B cell (primary cell): ENCODE results near the gene GMEB2. TPM values are rescaled to one million over a fixed set of nuclear protein-coding genes. Genes with fewer than 3 reads are reported as not detected.

ENCODE experiments used
- ATAC-seq: fragments of 200-7000 bp; cut with Tn5 transposase; one replicate; pipeline ENCODE4 v1.10.0; 2021; ENCODE audit warnings: low read depth, mild to moderate bottlenecking, moderate number of reproducible peaks, moderate library complexity
- CTCF ChIA-PET: fragments of 350-600 bp; sonication (Branson Sonifier 250); formaldehyde crosslinking; loops from one replicate; lab custom pipeline; 2021; ENCODE audit warnings: antibody characterized with exemption, inconsistent platforms; lab: Charles Lee
- POLR2A ChIA-PET: fragments of 350-600 bp; sonication (Branson Sonifier 250); formaldehyde crosslinking; loops from one replicate; lab custom pipeline; 2021; ENCODE audit warnings: antibody characterized with exemption; lab: Charles Lee
- DNase-seq: peaks from one replicate; pipeline ENCODE4 v3.0.0; 2013
- H2AFZ ChIP-seq: 2 replicates; pipeline ENCODE4 v1.6.1; 2012; ENCODE audit warnings: mild to moderate bottlenecking, low read depth, low read length; ENCODE audit not compliant: insufficient read depth, poor library complexity, severe bottlenecking
- H3K27ac ChIP-seq, 2 donors: 1 replicate in 1 of 2; 2 replicates in 1 of 2; pipeline ENCODE4 v1.5.1; 2012 to 2013; ENCODE audit warnings: low read length in 2 of 2, mild to moderate bottlenecking in 2 of 2, moderate library complexity in 1 of 2
- H3K27me3 ChIP-seq, 4 experiments: fragments of 200-600 bp in 1 of 4; sonication (generic) in 1 of 4; replicated peaks in 1 of 4; 1 replicate in 2 of 4; 2 replicates in 2 of 4; pipeline versions ENCODE4 v1.6.1 to v1.7.0; 2013 to 2016; ENCODE audit warnings: low read length in 3 of 4, mild to moderate bottlenecking in 2 of 4, mixed read lengths in 1 of 4, moderate library complexity in 1 of 4; ENCODE audit not compliant: insufficient read depth in 4 of 4, control insufficient read depth in 3 of 4; ENCODE audit errors: control extremely low read depth in 1 of 4
- H3K36me3 ChIP-seq, 2 experiments: replicated peaks in 1 of 2; 1 replicate in 1 of 2; 2 replicates in 1 of 2; pipeline versions ENCODE4 v1.6.1 to v1.7.1; 2013; ENCODE audit warnings: low read length in 1 of 2; ENCODE audit not compliant: insufficient read depth in 2 of 2, control insufficient read depth in 1 of 2; ENCODE audit errors: control extremely low read depth in 1 of 2, extremely low read depth in 1 of 2
- H3K4me1 ChIP-seq, 2 donors: fragments of 200-600 bp in 1 of 2; sonication (generic) in 1 of 2; 1 replicate in 1 of 2; 2 replicates in 1 of 2; pipeline versions ENCODE4 v1.5.1 to v1.6.1; 2013 to 2017; ENCODE audit warnings: low read length in 2 of 2; ENCODE audit not compliant: control insufficient read depth in 2 of 2, insufficient read depth in 2 of 2
- H3K4me2 ChIP-seq: replicated peaks from 2 replicates; pipeline ENCODE3; 2012; ENCODE audit warnings: mild to moderate bottlenecking, low read depth, low read length; ENCODE audit not compliant: poor library complexity, severe bottlenecking
- H3K4me3 ChIP-seq, 5 experiments: fragments of 200-600 bp in 1 of 5; sonication (generic) in 1 of 5; 1 replicate in 3 of 5; 2 replicates in 2 of 5; pipeline versions ENCODE4 v1.5.1 to v1.7.0; 2011 to 2016; ENCODE audit warnings: low read length in 4 of 5, mild to moderate bottlenecking in 4 of 5, low read depth in 2 of 5, control low read depth in 1 of 5, moderate library complexity in 1 of 5; ENCODE audit not compliant: insufficient read depth in 1 of 5; ENCODE audit errors: control extremely low read depth in 1 of 5, extremely low read depth in 1 of 5
- H3K79me2 ChIP-seq: fragments of 200-600 bp; sonication (generic); one replicate; pipeline ENCODE4 v1.6.0; 2016; ENCODE audit warnings: low read length; ENCODE audit not compliant: control insufficient read depth, insufficient read depth
- H3K9ac ChIP-seq: fragments of 200-600 bp; sonication (generic); 2 replicates; pipeline ENCODE4 v1.6.1; 2017; ENCODE audit warnings: mild to moderate bottlenecking, low read length, moderate library complexity
- H3K9me3 ChIP-seq, 3 donors: one replicate each; pipeline versions ENCODE4 v1.6.1 to v1.7.1; 2013; ENCODE audit warnings: low read length in 2 of 3; ENCODE audit not compliant: control insufficient read depth in 2 of 3, insufficient read depth in 1 of 3; ENCODE audit errors: control extremely low read depth in 1 of 3
- H4K20me1 ChIP-seq: 2 replicates; pipeline ENCODE4 v1.6.0; 2012; ENCODE audit warnings: mild to moderate bottlenecking, low read length; ENCODE audit not compliant: insufficient read depth, control insufficient read depth, poor library complexity, severe bottlenecking
- H3K27ac Mint-ChIP-seq: one replicate; pipeline ENCODE4 v1.8.0; 2021; ENCODE audit warnings: mixed read lengths
- H3K27me3 Mint-ChIP-seq: one replicate; pipeline ENCODE4 v1.8.0; 2021; ENCODE audit warnings: mixed read lengths
- H3K4me1 Mint-ChIP-seq: one replicate; pipeline ENCODE4 v1.8.0; 2021; ENCODE audit warnings: mixed read lengths
- H3K4me3 Mint-ChIP-seq: one replicate; pipeline ENCODE4 v1.8.0; 2021; ENCODE audit warnings: mixed read lengths
- H3K9me3 Mint-ChIP-seq: one replicate; pipeline ENCODE4 v1.8.0; 2022; ENCODE audit warnings: mixed read lengths; ENCODE audit not compliant: insufficient read depth
- EZH2 ChIP-seq: IDR thresholded peaks from 2 replicates; pipeline ENCODE4 v1.6.1; 2012; ENCODE audit warnings: borderline replicate concordance, low read depth, mild to moderate bottlenecking, moderate library complexity, low read length; ENCODE audit not compliant: insufficient read depth, poor library complexity, severe bottlenecking
- WGBS: methylation state at CpG from one replicate; pipeline ENCODE4 v1.1.5; 2013; ENCODE audit warnings: missing lambda C conversion rate; ENCODE audit not compliant: insufficient coverage; 5-methylcytosine and 5-hydroxymethylcytosine counted together
- intact Hi-C: fragments of 100-400 bp; cut with micrococcal nuclease; formaldehyde crosslinking; loops from one replicate; pipeline ENCODE4 v1.10.0; 2022
- polyA plus RNA-seq: library from polyadenylated mRNA; depleted of rRNA; stranded (reverse); fragments of >200 nt; gene quantifications from 2 replicates; pipeline ENCODE4 v1.2.3, GENCODE V29; 2012
- total RNA-seq, 2 donors: library from RNA; stranded (reverse); fragments of 120-200 nt in 1 of 2; gene quantifications; 1 replicate in 1 of 2; 2 replicates in 1 of 2; pipeline versions ENCODE4 v1.2.3 to v1.2.4, GENCODE V29; 2013 to 2022
- TF ChIP-seq, protein P1 (sequence below): fragments of 200-600 bp; IDR thresholded peaks from one replicate; pipeline ENCODE4 v1.8.0; 2022; ENCODE audit warnings: antibody characterized with exemption, mild to moderate bottlenecking

Gene GMEB2
- total and polyA plus RNA-seq, 2 donors (not counting 1 experiment from before 2014, with no cell fraction given) = 17.7 to 24.5 TPM

DNA sequence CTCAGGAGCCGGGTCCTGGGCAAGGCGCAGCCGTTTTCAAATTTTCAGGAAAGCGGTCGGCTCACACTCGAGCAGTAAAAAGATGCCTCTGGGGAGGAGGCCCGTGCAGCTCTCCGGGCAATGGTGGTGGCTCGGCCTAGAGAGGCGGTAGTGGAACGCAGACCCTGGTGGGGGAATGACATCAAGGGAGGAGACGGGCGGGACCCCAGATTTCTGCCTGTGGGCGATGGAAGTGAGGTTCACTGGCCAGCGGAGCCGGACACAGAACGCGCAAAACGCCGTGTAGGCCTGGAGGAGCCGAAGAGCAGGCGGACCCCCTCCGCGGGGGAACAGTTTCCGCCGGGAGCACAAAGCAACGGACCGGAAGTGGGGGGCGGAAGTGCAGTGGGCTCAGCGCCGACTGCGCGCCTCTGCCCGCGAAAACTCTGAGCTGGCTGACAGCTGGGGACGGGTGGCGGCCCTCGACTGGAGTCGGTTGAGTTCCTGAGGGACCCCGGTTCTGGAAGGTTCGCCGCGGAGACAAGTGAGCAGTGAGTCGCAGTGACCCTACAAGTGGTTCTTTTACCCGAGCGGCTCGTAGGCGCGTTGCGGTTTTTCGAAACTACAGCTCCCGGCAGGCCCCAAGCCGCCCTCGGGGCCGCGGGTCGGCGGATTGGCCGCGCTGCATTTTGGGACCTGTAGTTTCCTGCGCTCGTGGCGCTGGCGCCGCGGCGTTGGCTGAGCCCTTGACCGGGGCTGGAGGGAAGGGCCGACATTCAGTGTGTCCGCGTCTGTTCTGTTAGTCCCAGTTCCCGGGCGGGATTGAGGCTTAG lies 31.2 kb upstream of the GMEB2 start, which contains the start of gene RTEL1:
Gene RTEL1 (plus strand): TSS at position 376 of the 812 bp plus-strand sequence. CDS start 1,091 bp downstream, outside the sequence.
- CTCF ChIA-PET = interaction anchor here (0.9 to 2.4 kb wide), 10 partner anchors 16 to 315 kb away, joined by 3 to 17 read pairs (median 3); partner anchors contain the start of genes ARFRP1, GMEB2, PTK6 and ZGPAT
- no peaks in the 10 kb centered on the region for H4K20me1 ChIP-seq
- TF ChIP-seq, protein P1, sequence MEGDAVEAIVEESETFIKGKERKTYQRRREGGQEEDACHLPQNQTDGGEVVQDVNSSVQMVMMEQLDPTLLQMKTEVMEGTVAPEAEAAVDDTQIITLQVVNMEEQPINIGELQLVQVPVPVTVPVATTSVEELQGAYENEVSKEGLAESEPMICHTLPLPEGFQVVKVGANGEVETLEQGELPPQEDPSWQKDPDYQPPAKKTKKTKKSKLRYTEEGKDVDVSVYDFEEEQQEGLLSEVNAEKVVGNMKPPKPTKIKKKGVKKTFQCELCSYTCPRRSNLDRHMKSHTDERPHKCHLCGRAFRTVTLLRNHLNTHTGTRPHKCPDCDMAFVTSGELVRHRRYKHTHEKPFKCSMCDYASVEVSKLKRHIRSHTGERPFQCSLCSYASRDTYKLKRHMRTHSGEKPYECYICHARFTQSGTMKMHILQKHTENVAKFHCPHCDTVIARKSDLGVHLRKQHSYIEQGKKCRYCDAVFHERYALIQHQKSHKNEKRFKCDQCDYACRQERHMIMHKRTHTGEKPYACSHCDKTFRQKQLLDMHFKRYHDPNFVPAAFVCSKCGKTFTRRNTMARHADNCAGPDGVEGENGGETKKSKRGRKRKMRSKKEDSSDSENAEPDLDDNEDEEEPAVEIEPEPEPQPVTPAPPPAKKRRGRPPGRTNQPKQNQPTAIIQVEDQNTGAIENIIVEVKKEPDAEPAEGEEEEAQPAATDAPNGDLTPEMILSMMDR = no peak
- no peak for TF ChIP-seq EZH2
- H3K9me3 Mint-ChIP-seq = no peaks in the 10 kb centered on the region
- POLR2A ChIA-PET = interaction anchor here (0.5 to 2.1 kb wide), 14 partner anchors 14 to 420 kb away, joined by 3 to 19 read pairs (median 4); partner anchors contain the start of genes ARFRP1, GMEB2, PRPF6 and PTK6
- intact Hi-C loops = loop anchor here (1.0 to 5.0 kb wide), 8 partner anchors 16 to 404 kb away; partner anchors contain the start of genes ARFRP1, GMEB2, LIME1 and PPDPF
- peaks cover 21 to 36% of the 10 kb centered on the region in 2 donors for H3K4me1 ChIP-seq
- ATAC-seq = peak; percentile 91
- H3K9ac ChIP-seq = peak within 1 kb of the TSS; percentile 81
- H3K27ac Mint-ChIP-seq = peak within 1 kb of the TSS; percentile 96
- H3K4me2 ChIP-seq = peak within 1 kb of the TSS; percentile 95
- H3K4me3 ChIP-seq = peak within 1 kb of the TSS; percentile 51 to 94 (median 84)
- peak within 1 kb of the TSS; percentile 47 to 70 for H3K27ac ChIP-seq
- WGBS = 5% methylated on average over 72 of the region's 73 CpGs
- H3K4me3 Mint-ChIP-seq = peak within 1 kb of the TSS; percentile 98
- peaks cover 21% of the 10 kb centered on the region for H3K4me1 Mint-ChIP-seq
- peaks cover 0 to 28% (median 10%) of the 10 kb centered on the region in 4 experiments for H3K27me3 ChIP-seq
- peak; percentile 95 for DNase-seq
- H3K79me2 ChIP-seq = peaks cover 7% of the 10 kb centered on the region
- H3K27me3 Mint-ChIP-seq = no peaks in the 10 kb centered on the region
- H3K36me3 ChIP-seq = peaks cover 0 to 11% of the 10 kb centered on the region in 2 experiments
- peak within 1 kb of the TSS; percentile 100 for H2AFZ ChIP-seq
- peaks cover 0 to 4% (median 0%) of the 10 kb centered on the region in 3 donors for H3K9me3 ChIP-seq
